Gastrocnemius medialis (tissue), 4 donors: Measurements from ENCODE around the gene ENDOD1. TPM values are rescaled to one million over a fixed set of nuclear protein-coding genes. Genes with fewer than 3 reads are reported as not detected.

Source experiments
- ATAC-seq, 2 donors: fragments of 150-250 bp; one replicate each; pipeline ENCODE4 v1.9.1; 2016
- DNase-seq, 2 donors: peaks; one replicate each; pipeline ENCODE4 v3.0.0-alpha.2; 2019
- H3K27ac ChIP-seq, 4 donors: fragments of 200-600 bp; sonication (generic); 1 replicate in 1 of 4; 2 replicates in 3 of 4; pipeline ENCODE4 v1.5.1; 2016 to 2018; ENCODE audit warnings: mild to moderate bottlenecking in 2 of 4, moderate library complexity in 1 of 4
- H3K27me3 ChIP-seq, 3 donors: fragments of 200-600 bp; sonication (generic) in 2 of 3; 1 replicate in 1 of 3; 2 replicates in 2 of 3; pipeline versions ENCODE4 v1.5.1 to v1.6.0; 2016 to 2019; ENCODE audit warnings: mild to moderate bottlenecking in 1 of 3, moderate library complexity in 1 of 3
- H3K36me3 ChIP-seq, 2 donors: fragments of 200-600 bp; sonication (generic) in 1 of 2; one replicate each; pipeline ENCODE4 v1.5.1; 2017 to 2018
- H3K4me1 ChIP-seq, 2 donors: fragments of 200-600 bp; sonication (generic) in 1 of 2; one replicate each; pipeline ENCODE4 v1.5.1; 2016 to 2017; ENCODE audit warnings: mild to moderate bottlenecking in 2 of 2
- H3K4me3 ChIP-seq, 4 donors: fragments of 200-600 bp; sonication (generic) in 3 of 4; 1 replicate in 1 of 4; 2 replicates in 3 of 4; pipeline ENCODE4 v1.5.1; 2016 to 2019; ENCODE audit warnings: mild to moderate bottlenecking in 2 of 4
- H3K9me3 ChIP-seq, 3 donors: fragments of 200-600 bp; sonication (generic) in 2 of 3; 1 replicate in 1 of 3; 2 replicates in 2 of 3; pipeline ENCODE4 v1.5.1; 2016 to 2019
- CTCF ChIP-seq, 5 experiments: fragments of 450-650 bp in 3 of 5; fragments of 200-600 bp in 2 of 5; sonication (generic) in 2 of 5; IDR thresholded peaks in 4 of 5; conservative IDR thresholded peaks in 1 of 5; 1 replicate in 4 of 5; 2 replicates in 1 of 5; pipeline ENCODE4 v1.5.1; 2016 to 2019; ENCODE audit warnings: antibody characterized with exemption in 5 of 5, mild to moderate bottlenecking in 3 of 5, moderate library complexity in 3 of 5
- POLR2A ChIP-seq, 2 donors: fragments of 450-650 bp; IDR thresholded peaks; one replicate each; pipeline ENCODE4 v1.6.1; 2017; ENCODE audit warnings: antibody characterized with exemption in 2 of 2, mild to moderate bottlenecking in 2 of 2, moderate library complexity in 2 of 2
- in situ Hi-C, 4 donors: fragments of 200-750 bp; cut with MboI; loops; one replicate each; pipeline versions ENCODE4 v1.15.0 to v1.8.0; 2017; ENCODE audit warnings: low sequenced_read_pairs in 4 of 4
- intact Hi-C: fragments of 100-400 bp; cut with DNase I; formaldehyde crosslinking; loops from one replicate; pipeline ENCODE4 v1.15.1; 2023; ENCODE audit warnings: low total_unique reads
- total RNA-seq, 4 donors: library from RNA; depleted of rRNA; stranded (reverse); fragments of >200 nt; gene quantifications; one replicate each; pipeline versions ENCODE4 v1.1.0 to v1.2.3, GENCODE V29; 2016

The ENDOD1 gene
- total RNA-seq, 4 donors from 2014 or later: 17.5 to 35.2 (median 27.6) TPM

GRCh38 chr11:95086836-95087570, 2.6 kb upstream of the ENDOD1 start:
- DNase-seq (no peak), ATAC-seq (no peak)
- peaks cover 17 to 18% of the 10 kb centered on the region in 2 donors for H3K4me1 ChIP-seq
- H3K4me3 ChIP-seq: no peak overlapping the region
- intact Hi-C loops: no loop called here
- no peaks in the 10 kb centered on the region for H3K36me3 ChIP-seq
- in situ Hi-C loops: loop anchor here in 1 of 4 donors (25.0 kb wide), 1 partner anchor 325 kb away; the partner anchor contains the start of gene AMOTL1
- no peaks in the 10 kb centered on the region for H3K27me3 ChIP-seq
- H3K27ac ChIP-seq: no peak overlapping the region
- H3K9me3 ChIP-seq: no peaks in the 10 kb centered on the region
- TF ChIP-seq POLR2A (IDR thresholded peaks at IDR 0.05) (no peak), CTCF (IDR thresholded peaks at IDR 0.05 in 4 of 5, conservative IDR thresholded peaks at IDR 0.05 in 1 of 5) (no peak)

- ATAC-seq (peak; percentile 49 to 67), DNase-seq (no peak)
- Histone ChIP-seq H3K4me1 (peaks cover 30 to 36% of the 10 kb centered on the region in 2 donors), H3K9me3 (no peaks in the 10 kb centered on the region), H3K36me3 (no peaks in the 10 kb centered on the region), H3K4me3 (peak overlapping the region; percentile 60 to 97 (median 72)), H3K27me3 (no peaks in the 10 kb centered on the region), H3K27ac (peak overlapping the region; percentile 84 to 97 (median 89))
- intact Hi-C loops (loop anchor here (1.0 kb wide), 2 partner anchors 21 to 62 kb away; no protein-coding TSS in a partner anchor), in situ Hi-C loops (loop anchor here in 1 of 4 donors (25.0 kb wide), 1 partner anchor 327 kb away; the partner anchor contains the start of gene AMOTL1)
- no peak for TF ChIP-seq CTCF (IDR thresholded peaks at IDR 0.05 in 4 of 5, conservative IDR thresholded peaks at IDR 0.05 in 1 of 5)
- no peak for TF ChIP-seq POLR2A (IDR thresholded peaks at IDR 0.05)
Observed at GRCh38 chr11:95088946-95089619, 563 bp upstream of the ENDOD1 start.

GRCh38 chr11:95091663-95092180, 2.1 kb downstream of the ENDOD1 start:
- no peak for TF ChIP-seq POLR2A (IDR thresholded peaks at IDR 0.05)
- TF ChIP-seq CTCF (IDR thresholded peaks at IDR 0.05 in 4 of 5, conservative IDR thresholded peaks at IDR 0.05 in 1 of 5): no peak
- ATAC-seq (no peak), DNase-seq (no peak)
- Histone ChIP-seq H3K4me3 (peak overlapping the region in 1 of 4 donors; percentile 76), H3K9me3 (no peaks in the 10 kb centered on the region), H3K27me3 (no peaks in the 10 kb centered on the region), H3K27ac (peak overlapping the region; percentile 84 to 97 (median 89)), H3K4me1 (peaks cover 50 to 55% of the 10 kb centered on the region in 2 donors), H3K36me3 (no peaks in the 10 kb centered on the region)
- in situ Hi-C loops (loop anchor here in 1 of 4 donors (25.0 kb wide), 1 partner anchor 329 kb away; the partner anchor contains the start of gene AMOTL1), intact Hi-C loops (loop anchor here (10.0 kb wide), 1 partner anchor 327 kb away; the partner anchor contains the start of gene AMOTL1)

GRCh38 chr11:95092549-95093324, 3.1 kb downstream of the ENDOD1 start:
- H3K27ac ChIP-seq: peak overlapping the region; percentile 84 to 97 (median 89)
- peak in 1 of 2 donors; percentile 3 for ATAC-seq

More at GRCh38 chr11:95092549-95093324, 3.1 kb downstream of the ENDOD1 start:
- DNase-seq: no peak
- intact Hi-C loops (loop anchor here (10.0 kb wide), 1 partner anchor 328 kb away; the partner anchor contains the start of gene AMOTL1), in situ Hi-C loops (loop anchor here in 1 of 4 donors (25.0 kb wide), 1 partner anchor 330 kb away; the partner anchor contains the start of gene AMOTL1)
- peaks cover 56 to 65% of the 10 kb centered on the region in 2 donors for H3K4me1 ChIP-seq
- no peaks in the 10 kb centered on the region for H3K27me3 ChIP-seq
- no peaks in the 10 kb centered on the region for H3K9me3 ChIP-seq
- TF ChIP-seq POLR2A (IDR thresholded peaks at IDR 0.05) (no peak), CTCF (IDR thresholded peaks at IDR 0.05 in 4 of 5, conservative IDR thresholded peaks at IDR 0.05 in 1 of 5) (peak in 3 of 5 experiments; percentile 26 to 50 (median 38))
- H3K36me3 ChIP-seq: no peaks in the 10 kb centered on the region
- no peak overlapping the region for H3K4me3 ChIP-seq
